PC-9 (cell line): Measurements from ENCODE around the gene RNF149. TPM values are rescaled to one million over a fixed set of nuclear protein-coding genes. Genes with fewer than 3 reads are reported as not detected.

ENCODE experiments used
- BruUV-seq: library from RNA; stranded (reverse); fragments of 400-500 nt; replicated peaks from 2 replicates; lab custom pipeline; 2021; lab: Mats Ljungman, UMichigan
- CTCF ChIA-PET: fragments of 300-600 bp; sonication (Branson Sonifier 250); formaldehyde crosslinking; loops from one replicate; lab custom pipeline; 2022; ENCODE audit warnings: antibody characterized with exemption; lab: Charles Lee
- POLR2A ChIA-PET: fragments of 300-600 bp; sonication (Branson Sonifier 250); formaldehyde crosslinking; loops from one replicate; lab custom pipeline; 2022; ENCODE audit warnings: antibody characterized with exemption; ENCODE audit not compliant: unreplicated experiment; lab: Charles Lee
- DNase-seq, 2 experiments: peaks; one replicate each; pipeline versions ENCODE4 v3.0.0 to v3.0.0-alpha.2; 2015 to 2022; ENCODE audit warnings: mixed read lengths in 1 of 2
- H2AFZ ChIP-seq: fragments of 200-600 bp; sonication (generic); 2 replicates; pipeline ENCODE4 v1.8.1; 2017; ENCODE audit warnings: antibody characterized with exemption
- H3F3A ChIP-seq: fragments of 200-600 bp; sonication (generic); 2 replicates; pipeline ENCODE4 v1.8.1; 2017; ENCODE audit warnings: antibody characterized with exemption, mild to moderate bottlenecking, low read depth; ENCODE audit not compliant: insufficient read depth
- H3K27ac ChIP-seq: fragments of 200-600 bp; sonication (generic); 2 replicates; pipeline ENCODE4 v1.6.1; 2016; ENCODE audit warnings: mixed run types
- H3K27me3 ChIP-seq: fragments of 200-600 bp; sonication (generic); 2 replicates; pipeline ENCODE4 v1.6.1; 2016; ENCODE audit warnings: low read depth, mixed run types; ENCODE audit not compliant: insufficient read depth
- H3K36me3 ChIP-seq: fragments of 200-600 bp; sonication (generic); 2 replicates; pipeline ENCODE4 v1.6.1; 2016; ENCODE audit warnings: low read depth, mixed run types
- H3K4me1 ChIP-seq: fragments of 200-600 bp; sonication (generic); replicated peaks from 2 replicates; pipeline ENCODE4 v1.6.1; 2016; ENCODE audit warnings: mixed run types; ENCODE audit not compliant: insufficient read depth
- H3K4me2 ChIP-seq: fragments of 200-600 bp; sonication (generic); 2 replicates; pipeline ENCODE4 v1.6.1; 2017; ENCODE audit warnings: mixed run types
- H3K4me3 ChIP-seq: fragments of 200-600 bp; sonication (generic); 2 replicates; pipeline ENCODE4 v1.6.1; 2016; ENCODE audit warnings: mixed run types
- H3K79me2 ChIP-seq: fragments of 200-600 bp; sonication (generic); 2 replicates; pipeline ENCODE4 v1.6.1; 2017; ENCODE audit warnings: low read depth, mixed run types
- H3K9me2 ChIP-seq: fragments of 200-600 bp; sonication (generic); 2 replicates; pipeline ENCODE4 v1.8.1; 2017; ENCODE audit warnings: mild to moderate bottlenecking; ENCODE audit not compliant: insufficient read depth
- H3K9me3 ChIP-seq: fragments of 200-600 bp; sonication (generic); 2 replicates; pipeline ENCODE4 v1.8.1; 2016; ENCODE audit warnings: low read depth; ENCODE audit not compliant: insufficient read depth
- H4K20me1 ChIP-seq: fragments of 200-600 bp; sonication (generic); 2 replicates; pipeline ENCODE4 v1.8.1; 2017; ENCODE audit not compliant: insufficient read depth
- EZH2 ChIP-seq: fragments of 200-600 bp; sonication (generic); IDR thresholded peaks from 2 replicates; pipeline ENCODE4 v1.8.0; 2017; ENCODE audit warnings: antibody characterized with exemption, low read depth
- intact Hi-C: fragments of 100-400 bp; cut with micrococcal nuclease; formaldehyde crosslinking; loops from one replicate; pipeline ENCODE4 v1.10.0; 2022; ENCODE audit not compliant: unreplicated experiment
- total RNA-seq: library from RNA; stranded (reverse); gene quantifications from 2 replicates; pipeline ENCODE4 v1.2.3, GENCODE V29; 2021
- TF ChIP-seq, protein P1 (sequence below): fragments of 200-600 bp; sonication (generic); conservative IDR thresholded peaks from 2 replicates; pipeline ENCODE4 v1.6.1; 2017; ENCODE audit warnings: mixed run types, antibody characterized with exemption, mild to moderate bottlenecking, moderate library complexity

Gene RNF149
- total RNA-seq, 1 experiment from 2014 or later, result 58.6 TPM

DNA sequence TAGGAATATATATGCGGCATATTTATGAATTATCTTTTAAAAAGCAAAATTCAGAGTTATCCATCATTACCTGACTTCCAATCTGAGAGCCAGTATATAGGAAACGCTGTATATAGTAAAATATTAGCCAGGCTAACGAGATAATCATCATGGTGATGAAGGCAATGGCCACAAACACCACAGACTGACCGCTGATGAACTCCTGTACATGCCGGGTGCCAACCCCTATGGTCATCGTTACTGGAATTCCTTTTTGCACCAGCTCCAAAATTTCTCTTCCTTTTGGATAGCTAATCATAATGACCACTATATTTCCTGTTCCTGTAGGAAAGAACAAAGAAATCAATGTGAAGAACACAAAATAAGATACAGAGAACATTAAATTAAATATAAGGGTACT is 13.6 kb downstream of the RNF149 start:
- ChIA-PET CTCF (no interaction called here), POLR2A (interaction anchor here (0.5 kb wide), 1 partner anchor 28 kb away, joined by 6 read pairs; no protein-coding TSS in a partner anchor)
- no peak for TF ChIP-seq EZH2
- TF ChIP-seq, protein P1, sequence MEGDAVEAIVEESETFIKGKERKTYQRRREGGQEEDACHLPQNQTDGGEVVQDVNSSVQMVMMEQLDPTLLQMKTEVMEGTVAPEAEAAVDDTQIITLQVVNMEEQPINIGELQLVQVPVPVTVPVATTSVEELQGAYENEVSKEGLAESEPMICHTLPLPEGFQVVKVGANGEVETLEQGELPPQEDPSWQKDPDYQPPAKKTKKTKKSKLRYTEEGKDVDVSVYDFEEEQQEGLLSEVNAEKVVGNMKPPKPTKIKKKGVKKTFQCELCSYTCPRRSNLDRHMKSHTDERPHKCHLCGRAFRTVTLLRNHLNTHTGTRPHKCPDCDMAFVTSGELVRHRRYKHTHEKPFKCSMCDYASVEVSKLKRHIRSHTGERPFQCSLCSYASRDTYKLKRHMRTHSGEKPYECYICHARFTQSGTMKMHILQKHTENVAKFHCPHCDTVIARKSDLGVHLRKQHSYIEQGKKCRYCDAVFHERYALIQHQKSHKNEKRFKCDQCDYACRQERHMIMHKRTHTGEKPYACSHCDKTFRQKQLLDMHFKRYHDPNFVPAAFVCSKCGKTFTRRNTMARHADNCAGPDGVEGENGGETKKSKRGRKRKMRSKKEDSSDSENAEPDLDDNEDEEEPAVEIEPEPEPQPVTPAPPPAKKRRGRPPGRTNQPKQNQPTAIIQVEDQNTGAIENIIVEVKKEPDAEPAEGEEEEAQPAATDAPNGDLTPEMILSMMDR, result no peak
- Histone ChIP-seq H3K79me2 (peaks cover 94% of the 10 kb centered on the region), H3K27ac (no peak overlapping the region), H3K4me2 (no peak overlapping the region), H3K4me1 (0 out of 2 replicates have a peak, but pooled peaks cover 6% of the 10 kb centered on the region), H3K9me2 (no peaks in the 10 kb centered on the region), H2AFZ (no peak overlapping the region), H3K4me3 (no peak overlapping the region), H3K36me3 (peaks cover 55% of the 10 kb centered on the region), H3F3A (peaks cover 39% of the 10 kb centered on the region), H3K27me3 (no peaks in the 10 kb centered on the region), H4K20me1 (peaks cover 69% of the 10 kb centered on the region), H3K9me3 (no peaks in the 10 kb centered on the region)
- intact Hi-C loops, result no loop called here
- BruUV-seq, result no TSS peak
- DNase-seq, result no peak

DNA sequence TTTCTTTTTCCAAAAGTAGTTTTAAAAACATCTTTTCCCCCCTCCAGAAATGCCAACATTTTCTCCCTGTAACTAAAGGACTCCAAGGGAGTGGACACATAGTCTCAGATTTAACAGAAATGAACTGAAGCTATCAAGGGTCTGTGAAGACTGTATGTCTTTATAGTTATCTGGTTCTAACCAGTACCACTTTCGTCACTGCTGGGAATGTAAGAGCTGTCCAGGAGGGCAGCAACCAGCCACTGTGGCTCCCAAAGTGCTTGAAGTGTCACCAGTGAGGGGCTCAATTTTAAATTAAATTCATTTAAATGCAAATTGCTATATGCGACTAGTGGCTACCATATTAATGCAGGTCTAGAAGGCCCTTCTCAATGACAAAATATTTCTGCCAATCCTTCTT is 15.0 kb downstream of the RNF149 start:
- DNase-seq, result no peak
- Histone ChIP-seq H3K79me2 (peaks cover 83% of the 10 kb centered on the region), H3K9me2 (no peaks in the 10 kb centered on the region), H4K20me1 (peaks cover 56% of the 10 kb centered on the region), H3F3A (peaks cover 39% of the 10 kb centered on the region), H3K4me1 (0 out of 2 replicates have a peak, but pooled peaks cover 5% of the 10 kb centered on the region), H3K9me3 (no peaks in the 10 kb centered on the region), H3K4me2 (no peak overlapping the region), H3K27ac (no peak overlapping the region), H3K36me3 (peaks cover 50% of the 10 kb centered on the region), H3K4me3 (no peak overlapping the region), H2AFZ (no peak overlapping the region), H3K27me3 (no peaks in the 10 kb centered on the region)
- CTCF ChIA-PET, result interaction anchor here (0.7 kb wide), 1 partner anchor 94 kb away, joined by 9 read pairs; no protein-coding TSS in a partner anchor
- TF ChIP-seq EZH2, result no peak
- TF ChIP-seq, protein P1, result no peak
- POLR2A ChIA-PET, result no interaction called here
- intact Hi-C loops, result no loop called here
- no TSS peak for BruUV-seq

DNA sequence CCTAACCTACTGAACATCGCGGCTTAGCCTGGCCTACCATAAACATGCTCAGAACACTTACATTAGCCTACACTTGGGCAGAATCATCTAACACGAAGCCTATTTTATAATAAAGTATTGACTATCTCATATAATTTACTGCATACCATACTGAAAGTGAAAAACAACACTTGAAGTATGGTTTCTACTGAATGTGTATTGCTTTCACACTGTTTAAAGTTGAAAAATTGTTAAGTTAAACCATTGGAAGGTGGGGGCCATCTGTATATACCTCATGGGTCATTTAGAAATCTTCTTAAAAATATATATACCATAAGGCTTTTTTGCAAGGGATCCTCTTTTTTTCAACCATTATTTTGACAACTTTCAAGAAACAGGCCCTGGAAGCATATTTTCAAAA is 16.5 kb downstream of the RNF149 start:
- Histone ChIP-seq H3K4me3 (no peak overlapping the region), H3K9me3 (no peaks in the 10 kb centered on the region), H3K36me3 (peaks cover 47% of the 10 kb centered on the region), H2AFZ (no peak overlapping the region), H4K20me1 (peaks cover 43% of the 10 kb centered on the region), H3K4me1 (0 out of 2 replicates have a peak, but pooled peaks cover 5% of the 10 kb centered on the region), H3K4me2 (no peak overlapping the region), H3K79me2 (peaks cover 75% of the 10 kb centered on the region), H3F3A (peaks cover 37% of the 10 kb centered on the region), H3K27me3 (no peaks in the 10 kb centered on the region), H3K9me2 (no peaks in the 10 kb centered on the region), H3K27ac (no peak overlapping the region)
- BruUV-seq, result no TSS peak
- ChIA-PET POLR2A (no interaction called here), CTCF (no interaction called here)
- no peak for DNase-seq
- intact Hi-C loops, result no loop called here
- TF ChIP-seq, protein P1, result no peak
- TF ChIP-seq EZH2, result no peak
